NCI-H1930 (cell line): ENCODE data around the gene NPSR1.
"Not testable (repeated sequence)": the region's sequence is repeated elsewhere in the genome, so short reads cannot be mapped to it uniquely, and the experiment has no call there.

ENCODE experiments used
- DNase-seq, 2 experiments: peaks; one replicate each; lab custom pipeline; 2025; lab: John Stamatoyannopoulos, UW

The NPSR1 gene

GRCh38 chr7:34657632-34658268 lies at the start of gene NPSR1:
Gene NPSR1 (plus strand): TSS chr7:34658218. CDS start chr7:34658413, 195 bp downstream.
- no peak for DNase-seq

- no peak for DNase-seq
These were observed 45.4 kb upstream of the NPSR1 start for GRCh38 chr7:34612661-34613060.

- DNase-seq, result no peak
These were observed 37.6 kb upstream of the NPSR1 start for GRCh38 chr7:34620425-34620824.

- DNase-seq, result peak; percentile 36 to 50
These were observed 35.8 kb upstream of the NPSR1 start for GRCh38 chr7:34622182-34622581.

- peak; percentile 6 to 61 for DNase-seq
These were observed 35.2 kb upstream of the NPSR1 start for GRCh38 chr7:34622771-34623250.

GRCh38 chr7:34628618-34629017 lies 29.4 kb upstream of the NPSR1 start:
- not testable (repeated sequence) for DNase-seq

- no peak for DNase-seq
These were observed 5.2 kb upstream of the NPSR1 start for GRCh38 chr7:34652809-34653208.

GRCh38 chr7:34653787-34654186 lies 4.2 kb upstream of the NPSR1 start:
- no peak for DNase-seq

GRCh38 chr7:34655384-34655783 lies 2.6 kb upstream of the NPSR1 start:
- DNase-seq, result no peak

- DNase-seq, result no peak
These were observed 2.0 kb upstream of the NPSR1 start for GRCh38 chr7:34656041-34656440.

GRCh38 chr7:34659472-34660075 lies 1.6 kb downstream of the NPSR1 start:
- no peak for DNase-seq

- DNase-seq, result no peak
These were observed 4.2 kb downstream of the NPSR1 start for GRCh38 chr7:34662058-34662708.

GRCh38 chr7:34664755-34665154 lies 6.7 kb downstream of the NPSR1 start:
- no peak for DNase-seq

GRCh38 chr7:34672430-34672829 lies 14.4 kb downstream of the NPSR1 start:
- no peak for DNase-seq

- DNase-seq, result no peak
These were observed 15.0 kb downstream of the NPSR1 start for GRCh38 chr7:34673066-34673465.

GRCh38 chr7:34675749-34676374 lies 17.8 kb downstream of the NPSR1 start:
- DNase-seq, result peak in 1 of 2 experiments; percentile 1

- DNase-seq, result no peak
These were observed 19.5 kb downstream of the NPSR1 start for GRCh38 chr7:34677491-34677890.

- no peak for DNase-seq
These were observed 29.5 kb downstream of the NPSR1 start for GRCh38 chr7:34687529-34687928.

- DNase-seq, result no peak
These were observed 38.4 kb downstream of the NPSR1 start for GRCh38 chr7:34696415-34696814.

GRCh38 chr7:34709771-34710170 lies 51.8 kb downstream of the NPSR1 start:
- DNase-seq, result no peak

GRCh38 chr7:34718867-34719266 lies 60.8 kb downstream of the NPSR1 start:
- DNase-seq, result no peak

- DNase-seq, result no peak
These were observed 61.6 kb downstream of the NPSR1 start for GRCh38 chr7:34719636-34720035.

GRCh38 chr7:34720289-34720688 lies 62.3 kb downstream of the NPSR1 start:
- DNase-seq, result no peak
